HG03108 (cell line): ENCODE data around the gene TLNRD1.

Experiments
- ATAC-seq: cut with Tn5 transposase; IDR thresholded peaks from one replicate; pipeline ENCODE4 v1.9.1; 2021; ENCODE audit warnings: moderate library complexity; ENCODE audit not compliant: unreplicated experiment

The TLNRD1 gene

DNA sequence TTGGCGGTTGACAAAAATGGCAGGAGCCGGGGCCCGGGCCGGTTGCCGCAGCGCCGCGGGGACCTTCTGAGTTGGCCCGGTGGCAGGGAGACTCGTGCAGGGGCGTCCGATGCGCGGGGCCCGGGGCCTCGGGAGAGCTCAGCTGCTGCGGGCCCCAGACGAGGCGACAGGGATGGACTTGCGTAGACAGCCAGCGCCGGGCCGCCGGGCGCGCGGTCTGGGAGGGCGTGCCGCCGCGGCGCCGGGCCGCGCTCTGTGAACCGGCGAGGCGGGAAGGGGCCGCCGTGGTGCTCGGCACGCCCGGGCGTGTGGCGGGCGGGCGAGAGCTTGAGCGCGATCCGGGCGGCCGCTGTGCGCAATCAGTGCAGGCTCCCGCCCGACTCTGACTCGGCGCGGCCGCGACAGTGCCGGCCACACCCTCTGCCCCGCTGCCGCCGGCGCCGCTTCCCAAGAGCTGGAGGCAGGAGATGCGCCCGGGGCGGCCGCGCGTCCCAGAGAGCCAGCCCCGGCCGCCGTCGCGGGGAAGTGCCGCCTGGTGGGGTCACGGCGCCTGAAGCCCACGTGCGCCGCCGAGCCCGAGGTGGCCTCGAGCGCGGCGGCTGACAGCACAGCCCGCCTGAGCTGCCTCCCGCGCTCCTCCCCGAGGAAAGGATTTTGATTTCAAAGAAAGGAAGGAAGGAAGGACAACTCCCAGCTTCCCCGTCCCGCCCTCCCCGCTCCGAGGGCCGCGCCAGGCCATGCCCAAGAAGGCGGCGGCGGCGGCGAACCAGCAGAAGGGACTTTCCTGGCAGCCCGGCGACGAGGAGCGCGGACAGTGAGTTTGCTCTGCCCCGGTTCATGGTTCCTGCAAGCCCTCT is 657 bp downstream of the TLNRD1 start:
- ATAC-seq: peak; percentile 20

DNA sequence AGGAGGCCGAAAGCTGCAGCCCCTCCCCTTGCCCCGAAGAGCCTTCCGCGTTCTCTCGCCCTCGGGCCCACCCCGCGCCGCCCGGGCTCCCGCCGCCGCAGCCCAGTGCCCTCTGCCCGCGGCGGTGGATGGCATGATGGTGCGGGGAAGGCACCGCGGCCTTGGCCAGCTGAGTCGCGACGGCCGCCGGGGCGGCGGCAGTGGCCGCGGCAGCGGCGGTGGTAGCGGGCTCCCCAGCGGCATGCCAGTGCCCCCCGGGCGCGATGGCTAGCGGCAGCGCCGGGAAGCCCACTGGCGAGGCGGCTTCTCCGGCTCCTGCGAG is 1.2 kb downstream of the TLNRD1 start:
- ATAC-seq: no peak

DNA sequence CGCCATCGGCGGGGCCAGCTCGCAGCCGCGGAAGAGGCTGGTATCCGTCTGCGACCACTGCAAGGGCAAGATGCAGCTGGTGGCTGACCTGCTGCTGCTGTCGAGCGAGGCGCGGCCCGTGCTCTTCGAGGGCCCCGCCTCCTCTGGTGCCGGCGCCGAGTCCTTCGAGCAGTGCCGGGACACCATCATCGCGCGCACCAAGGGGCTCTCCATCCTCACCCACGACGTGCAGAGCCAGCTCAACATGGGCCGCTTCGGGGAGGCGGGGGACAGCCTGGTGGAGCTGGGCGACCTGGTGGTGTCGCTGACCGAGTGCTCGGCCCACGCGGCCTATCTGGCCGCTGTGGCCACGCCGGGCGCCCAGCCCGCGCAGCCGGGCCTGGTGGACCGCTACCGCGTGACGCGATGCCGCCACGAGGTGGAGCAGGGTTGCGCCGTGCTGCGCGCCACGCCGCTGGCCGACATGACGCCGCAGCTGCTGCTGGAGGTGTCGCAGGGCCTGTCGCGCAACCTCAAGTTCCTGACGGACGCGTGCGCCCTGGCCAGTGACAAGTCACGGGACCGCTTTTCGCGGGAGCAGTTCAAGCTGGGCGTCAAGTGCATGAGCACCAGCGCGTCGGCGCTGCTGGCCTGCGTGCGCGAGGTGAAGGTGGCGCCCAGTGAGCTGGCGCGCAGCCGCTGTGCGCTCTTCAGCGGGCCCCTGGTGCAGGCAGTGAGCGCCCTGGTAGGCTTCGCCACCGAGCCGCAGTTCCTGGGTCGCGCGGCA is 1.8 kb downstream of the TLNRD1 start:
- ATAC-seq: no peak

DNA sequence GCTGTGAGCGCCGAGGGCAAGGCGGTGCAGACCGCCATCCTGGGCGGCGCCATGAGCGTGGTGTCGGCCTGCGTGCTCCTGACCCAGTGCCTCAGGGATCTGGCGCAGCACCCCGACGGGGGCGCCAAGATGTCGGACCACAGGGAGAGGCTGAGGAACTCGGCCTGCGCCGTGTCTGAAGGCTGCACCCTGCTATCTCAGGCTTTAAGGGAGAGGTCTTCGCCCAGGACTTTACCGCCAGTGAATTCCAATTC is 2.3 kb downstream of the TLNRD1 start:
- ATAC-seq: no peak

DNA sequence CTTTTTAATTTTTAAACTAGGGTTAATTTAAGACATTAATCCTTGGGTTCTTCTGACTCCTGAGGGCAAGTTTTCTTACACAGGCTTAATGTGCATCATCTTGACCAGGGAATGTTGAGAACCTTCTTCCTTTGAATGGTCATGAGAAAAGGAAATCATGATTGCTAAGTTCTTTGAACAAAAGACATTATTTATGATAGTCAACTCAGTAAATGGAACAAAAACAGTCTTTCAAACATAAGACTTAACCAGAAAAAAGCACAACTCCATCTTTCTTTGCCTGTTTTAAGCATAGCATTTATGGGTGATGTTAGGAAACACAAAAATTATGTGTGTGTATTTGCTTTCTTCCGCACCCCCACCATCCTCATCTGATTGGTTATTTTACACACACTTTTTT is 5.4 kb downstream of the TLNRD1 start:
- ATAC-seq: no peak

DNA sequence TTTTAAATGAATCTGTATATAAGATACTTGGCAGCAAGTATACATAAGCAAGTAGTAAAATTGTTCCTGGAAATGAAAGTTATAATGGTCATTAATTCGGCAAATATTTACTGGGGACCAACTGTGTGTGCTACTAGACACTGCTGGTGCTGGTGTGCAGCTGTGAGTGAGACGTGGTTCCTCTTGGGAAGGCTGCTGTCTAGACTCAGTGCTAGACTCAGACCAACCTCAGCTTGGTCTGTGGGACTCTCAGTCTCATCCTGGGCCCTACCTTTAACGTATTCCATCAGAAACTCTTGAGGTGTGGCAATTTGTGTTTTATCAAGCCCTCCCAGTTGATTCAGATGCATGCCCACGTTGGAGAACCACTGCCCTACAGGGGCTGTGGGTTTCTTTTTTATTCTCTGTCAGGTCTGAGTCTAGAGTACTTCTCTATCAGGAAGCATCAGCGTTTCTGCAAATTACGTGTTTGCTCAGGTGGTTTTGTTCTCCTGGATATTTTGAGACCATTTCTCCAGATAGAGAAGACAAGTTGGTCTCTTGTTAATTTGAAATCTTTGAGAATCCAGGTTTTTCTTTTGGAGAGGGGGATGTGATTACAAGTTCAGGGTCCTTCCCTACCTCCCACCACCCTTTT is 6.8 kb downstream of the TLNRD1 start:
- ATAC-seq: no peak

DNA sequence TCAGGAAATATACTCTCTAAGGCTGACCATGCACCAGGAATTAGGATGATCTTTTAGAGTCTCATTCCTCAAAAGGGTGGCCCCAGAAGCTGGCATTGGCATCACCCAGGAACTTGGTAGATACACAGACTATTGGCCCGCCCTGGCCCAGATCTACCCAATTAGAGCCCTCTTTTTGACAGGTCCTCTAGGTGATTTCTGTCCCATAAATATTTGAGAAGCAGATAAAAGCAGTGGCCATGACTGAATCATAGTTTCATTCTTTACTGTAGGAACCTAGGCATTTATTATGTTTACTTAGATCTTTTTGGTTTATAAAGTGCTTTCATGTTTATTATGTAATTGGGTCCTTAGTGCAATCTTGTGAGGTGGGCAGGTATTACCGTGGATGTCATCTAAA is 7.6 kb downstream of the TLNRD1 start:
- ATAC-seq: no peak

DNA sequence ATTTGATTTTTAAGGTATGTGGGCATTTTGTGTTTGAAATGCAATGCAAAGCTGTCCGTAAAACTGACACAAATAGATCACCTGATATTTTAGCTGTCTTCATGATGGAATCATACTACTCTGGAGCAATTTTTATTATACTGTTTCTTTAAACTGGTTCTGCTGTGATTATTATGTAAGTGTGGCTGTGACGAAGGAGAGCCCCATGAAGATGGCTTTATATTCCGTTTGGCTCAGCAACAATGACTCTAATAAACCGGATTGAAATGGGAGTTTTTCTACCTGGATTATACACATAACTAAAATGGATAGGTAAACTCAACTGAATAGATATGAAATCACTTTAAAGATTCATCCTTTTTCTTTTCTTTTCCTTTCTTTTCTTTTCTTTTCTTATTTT is 9.4 kb downstream of the TLNRD1 start:
- ATAC-seq: no peak

DNA sequence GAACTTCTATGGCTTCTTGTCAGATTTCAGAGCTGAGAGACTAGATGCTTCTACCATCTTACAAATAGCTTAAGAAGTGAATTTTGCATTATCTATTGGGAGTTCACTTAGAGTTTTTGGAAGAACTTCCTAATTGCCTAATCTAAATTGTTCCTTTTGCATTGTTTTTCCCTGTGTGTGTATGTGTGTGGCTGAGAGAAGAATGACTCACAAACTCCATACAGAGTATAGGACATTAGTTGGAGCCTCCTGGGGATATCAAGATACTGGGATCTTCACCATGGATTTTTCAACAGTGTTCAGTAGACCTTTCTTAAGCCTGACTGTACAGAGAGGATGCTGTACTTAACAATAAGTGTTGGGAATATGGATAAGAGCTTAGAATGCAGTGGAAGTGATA is 10.9 kb downstream of the TLNRD1 start:
- no peak for ATAC-seq

DNA sequence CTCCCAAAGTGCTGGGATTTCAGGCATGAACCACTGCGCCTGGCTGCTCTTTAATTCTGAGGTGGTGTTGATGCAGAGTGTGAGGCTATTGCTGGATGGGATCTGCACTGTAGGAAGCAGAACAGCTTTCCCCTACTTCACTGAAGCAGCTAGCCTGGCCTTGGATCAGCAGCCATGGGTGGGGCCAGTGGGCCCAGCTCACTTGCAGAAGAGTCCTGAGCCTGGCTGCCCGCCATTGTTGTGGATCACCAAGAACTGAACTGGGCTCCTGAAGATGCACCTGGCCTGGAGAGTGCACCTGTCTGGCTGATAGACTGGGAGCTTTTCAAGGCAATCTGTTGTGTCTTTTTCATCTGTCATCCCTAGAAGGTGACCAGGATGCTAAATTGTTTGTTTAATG is 11.9 kb downstream of the TLNRD1 start:
- no peak for ATAC-seq

DNA sequence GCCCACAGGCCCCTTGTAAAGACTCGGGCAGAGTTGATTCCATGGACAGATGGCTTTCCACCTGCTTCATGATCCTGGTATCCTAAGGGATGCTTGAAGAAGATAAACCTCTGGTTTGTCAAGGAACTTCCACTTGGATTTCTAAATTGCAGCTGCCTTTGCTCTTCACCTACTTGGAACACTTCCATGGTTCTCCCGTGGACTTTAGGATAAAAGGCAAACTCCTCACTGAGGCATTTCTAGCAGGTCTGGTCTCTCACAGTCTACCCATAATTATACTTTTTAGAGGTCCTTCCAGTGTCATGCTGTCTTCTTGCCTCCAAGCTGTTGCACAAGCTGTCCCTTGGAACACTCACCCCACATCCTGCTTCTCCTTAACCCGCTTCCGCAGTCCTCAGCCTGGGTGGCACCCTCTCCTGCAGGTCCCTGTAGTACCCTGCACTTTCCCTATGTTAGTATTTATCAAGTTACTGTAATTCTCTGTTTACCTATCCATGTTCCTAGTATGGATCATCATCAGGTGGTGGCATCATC is 12.7 kb downstream of the TLNRD1 start:
- ATAC-seq: no peak

DNA sequence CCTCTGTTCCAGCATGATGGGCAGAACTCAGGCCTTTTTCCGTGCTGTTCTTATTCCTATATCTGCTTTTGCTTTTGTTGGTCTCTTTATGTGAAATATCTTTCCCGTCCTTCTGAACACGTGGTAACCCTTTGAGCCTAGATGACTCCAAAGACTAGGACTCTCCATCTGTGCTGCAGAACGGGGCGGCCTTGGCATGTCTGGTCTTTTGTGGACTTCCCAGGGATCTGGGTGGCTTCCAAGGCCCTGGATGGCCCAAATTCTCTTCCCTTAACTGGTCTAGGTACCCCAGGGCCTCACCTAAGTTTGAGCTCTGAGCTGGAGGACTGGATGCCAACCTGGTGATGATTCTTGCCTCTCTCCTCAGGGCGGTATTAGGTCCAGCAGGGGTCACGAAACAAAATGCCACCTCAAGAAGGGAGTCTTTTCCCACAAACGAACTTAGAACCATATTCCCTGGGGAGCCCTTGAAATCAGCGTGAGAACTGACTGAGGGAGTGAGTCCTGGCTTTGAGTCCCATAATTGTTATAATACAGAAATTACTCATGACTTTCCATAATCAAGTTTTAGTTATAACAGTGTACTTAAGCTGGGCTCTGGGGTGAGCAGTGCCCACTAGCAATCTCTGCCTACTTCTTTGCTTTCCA is 13.8 kb downstream of the TLNRD1 start:
- no peak for ATAC-seq

DNA sequence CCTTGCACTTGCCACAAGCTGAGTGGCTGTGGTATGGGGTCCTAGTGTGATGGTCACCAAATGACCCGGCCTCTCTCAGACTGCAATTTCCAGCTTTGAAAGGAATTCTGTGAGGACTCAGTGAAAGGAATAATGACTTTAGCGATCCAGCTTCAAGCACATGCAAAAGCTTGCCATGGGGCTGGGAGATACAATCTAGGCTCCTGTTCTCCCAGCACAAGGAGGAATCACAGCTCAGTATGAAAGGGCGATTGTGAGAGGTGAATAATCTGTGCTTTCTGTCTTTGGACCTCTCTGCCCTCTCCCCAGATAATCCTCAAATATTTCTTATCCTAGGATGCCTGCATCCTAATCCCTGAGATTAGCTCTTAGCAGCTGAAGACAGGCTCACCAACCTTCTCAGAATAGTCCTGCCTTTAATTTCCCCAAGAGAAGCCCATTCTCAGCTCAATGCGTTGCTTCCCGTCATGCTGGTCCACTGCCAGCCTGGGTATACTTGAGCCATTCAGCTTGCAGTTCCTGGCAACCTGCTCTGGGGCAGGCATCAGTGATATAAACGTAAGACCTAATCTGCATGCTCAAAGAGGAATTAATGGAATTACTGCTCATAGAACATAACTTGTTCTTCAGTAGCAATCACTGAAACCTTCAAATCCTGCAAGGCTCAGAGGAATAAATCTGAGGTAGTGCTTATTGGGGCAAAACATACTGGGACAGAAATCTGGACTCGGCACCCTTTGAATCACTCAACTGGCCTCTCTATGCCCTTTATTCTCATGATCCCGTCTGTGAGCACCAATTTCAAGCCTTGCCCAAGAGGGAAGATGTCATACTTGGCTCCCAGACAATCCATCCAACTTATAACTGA is 15.1 kb downstream of the TLNRD1 start:
- no peak for ATAC-seq

DNA sequence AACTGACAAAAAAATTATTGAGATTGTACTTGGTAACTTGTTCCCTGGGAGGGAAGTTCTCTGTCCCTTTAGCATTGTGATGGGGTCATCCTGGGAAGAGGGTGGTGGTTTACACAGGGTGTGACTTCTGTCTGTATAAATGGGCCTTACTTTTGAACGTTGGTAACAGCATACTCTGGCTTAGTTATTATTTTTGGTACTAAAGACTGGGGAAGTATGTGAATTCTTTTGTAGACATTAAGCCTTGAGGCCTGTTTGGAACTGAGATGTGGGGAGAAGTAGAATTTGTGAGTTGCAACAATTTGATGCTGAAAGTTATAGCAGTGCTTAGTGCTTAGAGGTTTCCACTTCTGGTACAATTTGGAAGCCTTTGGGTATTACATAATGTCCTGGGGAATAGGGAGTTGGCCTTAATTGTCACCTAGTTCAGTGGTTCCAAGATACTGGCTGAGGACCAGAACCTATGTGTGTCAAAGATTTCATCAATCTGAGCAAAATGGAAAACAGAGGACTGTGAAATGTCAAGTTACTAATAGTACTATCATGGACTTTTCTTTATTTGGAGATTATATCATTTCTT is 15.9 kb downstream of the TLNRD1 start:
- ATAC-seq: no peak

DNA sequence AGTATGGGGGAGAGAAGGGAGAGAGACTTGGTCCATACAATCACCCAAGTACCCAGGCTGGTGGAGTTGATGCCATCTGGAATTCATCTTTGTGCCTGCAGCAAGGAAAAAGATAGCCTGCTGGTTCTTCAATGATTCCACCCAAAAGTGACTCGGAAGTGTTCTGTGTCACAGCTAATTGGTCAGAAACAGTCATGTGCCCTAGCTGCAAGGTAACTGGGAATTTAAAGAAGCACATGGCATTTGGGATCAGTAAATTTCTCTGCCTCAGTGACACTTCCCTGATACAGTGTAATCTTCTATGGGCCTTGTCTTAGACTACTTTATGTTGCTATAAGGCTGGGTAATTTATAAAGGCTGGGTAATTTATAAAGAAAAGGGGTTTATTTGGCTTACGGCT is 17.5 kb downstream of the TLNRD1 start:
- no peak for ATAC-seq

DNA sequence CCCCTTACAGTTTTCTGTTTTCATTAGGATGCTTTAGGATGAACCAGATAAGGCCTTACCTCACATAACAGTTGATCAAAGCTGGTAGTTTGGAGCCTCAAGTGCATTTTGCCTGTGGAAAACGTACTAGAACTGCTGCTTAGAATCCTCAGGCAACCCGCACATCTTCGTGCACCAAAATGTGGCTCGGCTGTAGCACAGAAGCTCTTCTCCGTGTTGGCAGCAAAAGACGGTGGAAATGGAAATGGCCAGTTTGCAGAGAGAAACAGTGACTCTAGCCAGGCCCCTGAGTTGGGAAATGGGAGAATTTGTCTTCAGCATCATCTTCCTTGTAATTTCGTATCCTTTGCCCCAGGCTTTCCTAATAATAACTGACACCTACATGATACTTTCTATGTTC is 20.6 kb downstream of the TLNRD1 start:
- no peak for ATAC-seq

DNA sequence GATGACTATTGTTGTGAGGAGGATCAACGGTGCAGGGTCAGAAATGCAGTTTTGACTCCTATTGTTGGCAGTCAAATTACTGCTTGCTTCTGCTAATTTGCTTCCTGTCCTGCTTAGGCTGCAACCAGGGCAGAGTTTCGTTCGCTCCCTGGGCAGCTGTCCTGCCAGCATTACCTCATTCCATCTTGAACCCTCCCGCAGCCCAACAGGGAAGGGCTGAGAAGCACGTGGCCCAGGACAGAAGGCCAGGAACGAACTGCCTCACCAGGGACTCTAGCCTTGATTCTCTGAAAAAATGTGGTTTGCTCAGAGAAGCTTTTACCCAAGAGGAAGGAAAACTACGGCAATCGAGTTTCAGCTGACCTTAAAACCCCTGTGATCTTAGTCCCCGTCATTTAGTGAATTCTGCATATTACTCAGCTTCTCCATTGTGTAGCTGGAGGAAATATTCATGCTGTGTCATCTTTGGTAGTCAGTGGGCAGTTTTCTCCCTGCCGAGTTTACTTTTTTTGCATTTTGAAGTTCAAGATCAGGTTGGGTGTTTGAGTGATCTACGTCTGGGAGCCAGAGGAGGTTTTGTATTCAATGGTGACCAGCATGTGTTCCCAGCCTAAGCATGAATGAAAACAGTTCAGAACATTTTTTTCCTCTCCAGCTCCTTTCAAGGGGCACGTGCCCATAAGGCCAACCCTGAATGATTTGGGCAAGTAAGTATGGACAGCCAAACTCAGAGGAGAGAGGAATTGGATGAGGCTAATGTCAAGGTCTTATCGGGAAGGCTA is 23.0 kb downstream of the TLNRD1 start:
- peak; percentile 92 for ATAC-seq

DNA sequence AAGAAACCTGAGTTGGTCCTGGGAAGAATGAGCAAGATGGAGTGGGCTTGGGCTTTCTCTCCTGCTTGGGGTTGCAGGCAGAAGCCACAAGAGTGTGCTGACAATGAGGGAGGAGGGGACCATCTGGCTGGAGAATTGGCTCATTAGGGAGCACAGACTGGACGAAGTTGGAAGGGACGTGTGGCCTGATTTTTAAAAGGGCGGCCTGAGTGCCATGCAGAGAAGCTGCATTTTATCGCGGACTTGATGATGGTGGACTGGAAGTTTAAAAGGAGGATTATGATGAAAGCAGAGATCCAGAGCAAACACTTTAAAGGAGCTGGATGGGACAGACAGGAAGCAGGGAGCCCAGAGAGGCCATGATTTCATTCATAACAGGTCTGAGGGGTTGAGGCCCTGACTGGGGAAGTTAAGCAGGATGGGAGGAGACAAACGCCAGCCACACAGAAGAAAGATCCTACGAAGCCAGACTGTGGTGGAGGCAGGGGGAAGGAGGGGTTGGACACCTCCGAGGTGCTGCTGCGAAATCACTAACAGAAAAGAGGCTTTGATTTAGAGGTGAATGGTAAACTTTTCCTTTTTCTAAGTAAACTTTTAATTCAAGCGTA is 23.6 kb downstream of the TLNRD1 start:
- no peak for ATAC-seq

DNA sequence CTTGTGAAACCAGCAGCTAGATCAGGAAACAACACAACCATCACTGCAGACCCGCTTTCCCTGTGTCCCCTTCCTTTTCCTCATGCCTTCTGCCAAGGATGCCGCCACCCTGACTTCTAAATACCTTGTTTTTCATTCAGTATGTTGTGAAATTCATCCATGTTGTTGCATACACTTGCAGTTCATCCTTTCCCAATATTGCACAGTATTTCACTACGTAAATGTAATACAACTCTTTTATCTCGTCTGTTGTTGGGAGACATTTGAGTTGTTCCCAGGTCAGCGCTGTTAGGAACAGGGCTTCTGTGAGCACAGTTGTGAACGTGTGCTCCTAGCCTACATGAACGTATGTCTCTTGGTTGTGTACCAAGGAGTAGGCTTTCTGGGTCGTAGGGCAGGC is 24.2 kb downstream of the TLNRD1 start:
- ATAC-seq: no peak
